HEK293 (cell line): Measurements from ENCODE around the gene MYH2.

Experiments used
- CTCF ChIA-PET: fragments of 350-600 bp; formaldehyde crosslinking; extraction: SDS; loops from one replicate; lab custom pipeline; 2021; ENCODE audit warnings: antibody characterized with exemption; lab: Yijun Ruan, JAX
- POLR2A ChIA-PET: fragments of 300-600 bp; formaldehyde crosslinking; extraction: SDS; loops from one replicate; lab custom pipeline; 2020; ENCODE audit warnings: antibody characterized with exemption, inconsistent platforms; lab: Yijun Ruan, JAX
- H3K27ac ChIP-seq: fragments of 200-500 bp; sonication (Bioruptor generic); 2 replicates; pipeline ENCODE4 v1.5.1; 2014; ENCODE audit warnings: low read depth, low read length, control low read depth, inconsistent platforms; ENCODE audit errors: extremely low read depth
- H3K36me3 ChIP-seq, 2 experiments: fragments of 200-500 bp in 1 of 2; sonication (Bioruptor generic) in 1 of 2; 1 replicate in 1 of 2; 2 replicates in 1 of 2; pipeline ENCODE4 v1.5.1; 2014 to 2017; ENCODE audit warnings: inconsistent platforms in 2 of 2, low read length in 2 of 2; ENCODE audit not compliant: control insufficient read depth in 2 of 2, insufficient read depth in 1 of 2
- H3K4me1 ChIP-seq: fragments of 200-500 bp; sonication (Bioruptor generic); 2 replicates; pipeline ENCODE4 v1.5.1; 2014; ENCODE audit warnings: mild to moderate bottlenecking, low read length, inconsistent platforms; ENCODE audit not compliant: control insufficient read depth, insufficient read depth
- H3K4me3 ChIP-seq: 2 replicates; pipeline ENCODE4 v1.5.1; 2011; ENCODE audit warnings: low read depth, mild to moderate bottlenecking, control low read depth, low read length, moderate library complexity
- H3K9me3 ChIP-seq: fragments of 200-500 bp; sonication (Bioruptor generic); 2 replicates; pipeline ENCODE4 v1.5.1; 2014; ENCODE audit warnings: low read depth, low read length, inconsistent platforms; ENCODE audit not compliant: control insufficient read depth, insufficient read depth
- KLF9 ChIP-seq: fragments of 450-650 bp; formaldehyde crosslinking; IDR thresholded peaks from 2 replicates; pipeline ENCODE4 v1.5.1; 2016; ENCODE audit warnings: missing biosample characterization, missing genetic modification characterization, low read depth
- PBX3 ChIP-seq: sonication (generic); formaldehyde crosslinking; IDR thresholded peaks from 2 replicates; pipeline ENCODE4 v1.8.1; 2022; ENCODE audit warnings: mild to moderate bottlenecking, moderate library complexity, missing genetic modification reagents
- REPIN1 ChIP-seq: fragments of 450-650 bp; formaldehyde crosslinking; IDR thresholded peaks from 2 replicates; pipeline ENCODE4 v1.5.1; 2017; ENCODE audit warnings: missing biosample characterization, missing genetic modification characterization, low read depth
- SCRT2 ChIP-seq: fragments of 450-650 bp; formaldehyde crosslinking; IDR thresholded peaks from 2 replicates; pipeline ENCODE4 v1.5.1; 2016; ENCODE audit warnings: missing biosample characterization, missing genetic modification characterization
- YY1 ChIP-seq: fragments of 450-650 bp; formaldehyde crosslinking; IDR thresholded peaks from 2 replicates; pipeline ENCODE4 v1.5.1; 2018; ENCODE audit warnings: missing biosample characterization, missing genetic modification characterization
- YY2 ChIP-seq: fragments of 450-650 bp; formaldehyde crosslinking; IDR thresholded peaks from 2 replicates; pipeline ENCODE4 v1.5.1; 2016; ENCODE audit warnings: missing biosample characterization, missing genetic modification characterization
- ZBTB49 ChIP-seq: fragments of 450-650 bp; formaldehyde crosslinking; IDR thresholded peaks from 2 replicates; pipeline ENCODE4 v1.5.1; 2016; ENCODE audit warnings: missing biosample characterization, missing genetic modification characterization, low read depth
- ZNF112 ChIP-seq: fragments of 450-650 bp; formaldehyde crosslinking; IDR thresholded peaks from 2 replicates; pipeline ENCODE4 v1.5.0; 2017; ENCODE audit warnings: missing biosample characterization, missing genetic modification characterization
- ZNF155 ChIP-seq: fragments of 450-650 bp; formaldehyde crosslinking; IDR thresholded peaks from 2 replicates; pipeline ENCODE4 v1.5.1; 2016; ENCODE audit warnings: missing biosample characterization, missing genetic modification characterization
- ZNF184 ChIP-seq: fragments of 450-650 bp; IDR thresholded peaks from 2 replicates; pipeline ENCODE4 v1.5.1; 2018; ENCODE audit warnings: missing biosample characterization, mild to moderate bottlenecking, missing genetic modification characterization
- ZNF19 ChIP-seq: fragments of 450-650 bp; formaldehyde crosslinking; IDR thresholded peaks from 2 replicates; pipeline ENCODE4; 2016; ENCODE audit warnings: missing biosample characterization, missing genetic modification characterization, low read depth
- ZNF221 ChIP-seq: fragments of 450-650 bp; formaldehyde crosslinking; IDR thresholded peaks from 2 replicates; pipeline ENCODE4 v1.5.1; 2017; ENCODE audit warnings: missing biosample characterization, missing genetic modification characterization, borderline replicate concordance
- ZNF292 ChIP-seq: fragments of 450-650 bp; formaldehyde crosslinking; IDR thresholded peaks from 2 replicates; pipeline ENCODE4 v1.5.1; 2016; ENCODE audit warnings: low read depth, missing biosample characterization, missing genetic modification characterization, borderline replicate concordance
- ZNF324 ChIP-seq: fragments of 450-650 bp; formaldehyde crosslinking; IDR thresholded peaks from 2 replicates; pipeline ENCODE4 v1.5.1; 2016; ENCODE audit warnings: missing biosample characterization, missing genetic modification characterization
- ZNF621 ChIP-seq: fragments of 450-650 bp; formaldehyde crosslinking; IDR thresholded peaks from 2 replicates; pipeline ENCODE4 v1.5.1; 2017; ENCODE audit warnings: missing biosample characterization, missing genetic modification characterization
- ZNF624 ChIP-seq: fragments of 450-650 bp; formaldehyde crosslinking; IDR thresholded peaks from 2 replicates; pipeline ENCODE4 v1.5.1; 2017; ENCODE audit warnings: missing biosample characterization, missing genetic modification characterization
- ZNF707 ChIP-seq: fragments of 450-650 bp; formaldehyde crosslinking; IDR thresholded peaks from 2 replicates; pipeline ENCODE4 v1.5.1; 2016; ENCODE audit warnings: missing biosample characterization, missing genetic modification characterization
- ZNF830 ChIP-seq: fragments of 450-650 bp; IDR thresholded peaks from 2 replicates; pipeline ENCODE4 v1.5.0; 2018; ENCODE audit warnings: missing biosample characterization, missing genetic modification characterization, low read depth, mild to moderate bottlenecking, moderate library complexity
- ZSCAN16 ChIP-seq: fragments of 450-650 bp; formaldehyde crosslinking; IDR thresholded peaks from 2 replicates; pipeline ENCODE4 v1.5.1; 2016; ENCODE audit warnings: missing biosample characterization, missing genetic modification characterization
- TF ChIP-seq, protein P1 (sequence below): fragments of 450-650 bp; formaldehyde crosslinking; IDR thresholded peaks from 2 replicates; pipeline ENCODE4 v1.5.1; 2017; ENCODE audit warnings: missing biosample characterization, missing genetic modification characterization

The MYH2 gene

GRCh38 chr17:10512856-10513255, 36.6 kb downstream of the MYH2 start (continued):
- no peak for TF ChIP-seq ZNF292 (tag by site-specific recombination)
- no peak for TF ChIP-seq ZNF184 (tag by site-specific recombination)

- H3K27ac ChIP-seq = no peak overlapping the region
- H3K9me3 ChIP-seq = no peaks in the 10 kb centered on the region
- POLR2A ChIA-PET = no interaction called here
- TF ChIP-seq PBX3 (no peak), ZNF324 (tag by site-specific recombination) (no peak), ZNF221 (no peak), ZBTB49 (no peak)
- H3K4me3 ChIP-seq = no peak overlapping the region
- no peaks in the 10 kb centered on the region for H3K36me3 ChIP-seq
- CTCF ChIA-PET = no interaction called here
- H3K4me1 ChIP-seq = no peaks in the 10 kb centered on the region
Measured at GRCh38 chr17:10499950-10500349, 49.5 kb downstream of the MYH2 start.

- POLR2A ChIA-PET = no interaction called here
- no peaks in the 10 kb centered on the region; the same call in none of the 2 replicates for H3K9me3 ChIP-seq
- no peaks in the 10 kb centered on the region for H3K36me3 ChIP-seq
- no peak overlapping the region for H3K4me3 ChIP-seq
- H3K4me1 ChIP-seq = no peaks in the 10 kb centered on the region
- H3K27ac ChIP-seq = no peak overlapping the region
- CTCF ChIA-PET = interaction anchor here (0.5 to 1.3 kb wide), 5 partner anchors 10 to 1949 kb away, joined by 3 to 7 read pairs (median 4); no protein-coding TSS in a partner anchor
- TF ChIP-seq ZNF830 (tag by site-specific recombination) (no peak), ZSCAN16 (tag by site-specific recombination) (no peak), ZNF112 (no peak), REPIN1 (no peak), YY1 (tag by site-specific recombination) (no peak), KLF9 (tag by site-specific recombination) (no peak), ZNF624 (no peak), ZNF707 (tag by site-specific recombination) (no peak), ZNF621 (no peak), ZNF19 (tag by site-specific recombination) (no peak), SCRT2 (no peak), ZNF155 (no peak), YY2 (tag by site-specific recombination) (no peak), PBX3 (no peak)
- TF ChIP-seq, protein P1, sequence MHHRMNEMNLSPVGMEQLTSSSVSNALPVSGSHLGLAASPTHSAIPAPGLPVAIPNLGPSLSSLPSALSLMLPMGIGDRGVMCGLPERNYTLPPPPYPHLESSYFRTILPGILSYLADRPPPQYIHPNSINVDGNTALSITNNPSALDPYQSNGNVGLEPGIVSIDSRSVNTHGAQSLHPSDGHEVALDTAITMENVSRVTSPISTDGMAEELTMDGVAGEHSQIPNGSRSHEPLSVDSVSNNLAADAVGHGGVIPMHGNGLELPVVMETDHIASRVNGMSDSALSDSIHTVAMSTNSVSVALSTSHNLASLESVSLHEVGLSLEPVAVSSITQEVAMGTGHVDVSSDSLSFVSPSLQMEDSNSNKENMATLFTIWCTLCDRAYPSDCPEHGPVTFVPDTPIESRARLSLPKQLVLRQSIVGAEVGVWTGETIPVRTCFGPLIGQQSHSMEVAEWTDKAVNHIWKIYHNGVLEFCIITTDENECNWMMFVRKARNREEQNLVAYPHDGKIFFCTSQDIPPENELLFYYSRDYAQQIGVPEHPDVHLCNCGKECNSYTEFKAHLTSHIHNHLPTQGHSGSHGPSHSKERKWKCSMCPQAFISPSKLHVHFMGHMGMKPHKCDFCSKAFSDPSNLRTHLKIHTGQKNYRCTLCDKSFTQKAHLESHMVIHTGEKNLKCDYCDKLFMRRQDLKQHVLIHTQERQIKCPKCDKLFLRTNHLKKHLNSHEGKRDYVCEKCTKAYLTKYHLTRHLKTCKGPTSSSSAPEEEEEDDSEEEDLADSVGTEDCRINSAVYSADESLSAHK (tag by site-specific recombination) = no peak
Measured at GRCh38 chr17:10492004-10492403, 57.5 kb downstream of the MYH2 start.
